ENCODE measurements around the gene RNASEH2A. TPM values are rescaled to one million over a fixed set of nuclear protein-coding genes. Genes with fewer than 3 reads are reported as not detected.

Gene RNASEH2A
- total RNA-seq, 2 donors from 2014 or later: 3.0 to 7.9 TPM

- Histone ChIP-seq H3K36me3 (peaks cover 18% of the 10 kb centered on the region), H3K27me3 (replicated peaks; ENCODE audit: insufficient read depth) (no peaks in the 10 kb centered on the region)
Measured at GRCh38 chr19:12764698-12765097, 41.7 kb upstream of the RNASEH2A start.

GRCh38 chr19:12766051-12766521 is 40.3 kb upstream of the RNASEH2A start:
- Histone ChIP-seq H3K9me3 (no peaks in the 10 kb centered on the region), H3K36me3 (peaks cover 22% of the 10 kb centered on the region), H3K4me3 (peak overlapping the region; percentile 66), H3K27me3 (replicated peaks; ENCODE audit: insufficient read depth) (no peaks in the 10 kb centered on the region), H3K27ac (no peak overlapping the region), H3K4me1 (ENCODE audit: control insufficient read depth in 1 of 2, low read depth in 2 of 2) (peaks cover 0 to under 1% of the 10 kb centered on the region in 2 donors)
- DNase-seq (ENCODE audit: low spot score) (no peak), ATAC-seq (ENCODE audit: insufficient number of reproducible peaks, low FRiP score, low read depth) (no peak)
- peak; percentile 73 for TF ChIP-seq CTCF (IDR thresholded peaks at IDR 0.05)

More at GRCh38 chr19:12764698-12765097, 41.7 kb upstream of the RNASEH2A start:
- Histone ChIP-seq H3K9me3 (no peaks in the 10 kb centered on the region), H3K27ac (no peak overlapping the region), H3K4me1 (ENCODE audit: control insufficient read depth in 1 of 2, low read depth in 2 of 2) (no peaks in the 10 kb centered on the region), H3K4me3 (no peak overlapping the region)
- ATAC-seq (ENCODE audit: insufficient number of reproducible peaks, low FRiP score, low read depth) (no peak), DNase-seq (ENCODE audit: low spot score) (no peak)
- TF ChIP-seq CTCF (IDR thresholded peaks at IDR 0.05): no peak

- TF ChIP-seq CTCF (IDR thresholded peaks at IDR 0.05): no peak
- H3K4me3 ChIP-seq: no peak overlapping the region
- DNase-seq (ENCODE audit: low spot score): no peak
- H3K9me3 ChIP-seq: no peaks in the 10 kb centered on the region
- peaks cover 22% of the 10 kb centered on the region for H3K36me3 ChIP-seq
- H3K27me3 ChIP-seq (replicated peaks; ENCODE audit: insufficient read depth): no peaks in the 10 kb centered on the region
- no peak for ATAC-seq (ENCODE audit: insufficient number of reproducible peaks, low FRiP score, low read depth)
- H3K27ac ChIP-seq: no peak overlapping the region
- H3K4me1 ChIP-seq (ENCODE audit: control insufficient read depth in 1 of 2, low read depth in 2 of 2): peaks cover 0 to 12% of the 10 kb centered on the region in 2 donors
Measured at GRCh38 chr19:12767150-12767549, 39.2 kb upstream of the RNASEH2A start.

GRCh38 chr19:12767666-12768065 is 38.7 kb upstream of the RNASEH2A start:
- Histone ChIP-seq H3K36me3 (peaks cover 22% of the 10 kb centered on the region), H3K27ac (no peak overlapping the region), H3K4me3 (no peak overlapping the region), H3K4me1 (ENCODE audit: control insufficient read depth in 1 of 2, low read depth in 2 of 2) (peaks cover 0 to 17% of the 10 kb centered on the region in 2 donors), H3K27me3 (replicated peaks; ENCODE audit: insufficient read depth) (no peaks in the 10 kb centered on the region), H3K9me3 (no peaks in the 10 kb centered on the region)
- ATAC-seq (ENCODE audit: insufficient number of reproducible peaks, low FRiP score, low read depth) (no peak), DNase-seq (ENCODE audit: low spot score) (no peak)
- TF ChIP-seq CTCF (IDR thresholded peaks at IDR 0.05): no peak

- peaks cover 4 to 37% of the 10 kb centered on the region in 2 donors for H3K4me1 ChIP-seq (ENCODE audit: control insufficient read depth in 1 of 2, low read depth in 2 of 2)
- H3K27me3 ChIP-seq (replicated peaks; ENCODE audit: insufficient read depth): no peaks in the 10 kb centered on the region
- no peak for TF ChIP-seq CTCF (IDR thresholded peaks at IDR 0.05)
- H3K9me3 ChIP-seq: no peaks in the 10 kb centered on the region
- no peak overlapping the region for H3K4me3 ChIP-seq
- no peak overlapping the region for H3K27ac ChIP-seq
- ATAC-seq (ENCODE audit: insufficient number of reproducible peaks, low FRiP score, low read depth) (no peak), DNase-seq (ENCODE audit: low spot score) (no peak)
- H3K36me3 ChIP-seq: peaks cover 12% of the 10 kb centered on the region
Measured at GRCh38 chr19:12769689-12770088, 36.7 kb upstream of the RNASEH2A start.
